HUES6 (cell line): ENCODE measurements around the gene TMTC2.

Source experiments
- H3K27ac ChIP-seq: 2 replicates; pipeline ENCODE4 v1.7.0; 2013; ENCODE audit warnings: low read depth, mild to moderate bottlenecking, low read length, inconsistent platforms
- H3K27me3 ChIP-seq: 2 replicates; pipeline ENCODE4 v1.6.1; 2013; ENCODE audit warnings: low read length; ENCODE audit not compliant: control insufficient read depth, insufficient read depth
- H3K36me3 ChIP-seq: 2 replicates; pipeline ENCODE4 v1.6.1; 2013; ENCODE audit warnings: low read length; ENCODE audit not compliant: control insufficient read depth, insufficient read depth
- H3K4me1 ChIP-seq: 2 replicates; pipeline ENCODE4 v1.6.1; 2013; ENCODE audit warnings: low read length; ENCODE audit not compliant: control insufficient read depth, insufficient read depth
- H3K4me3 ChIP-seq: 2 replicates; pipeline ENCODE4 v1.5.1; 2013; ENCODE audit warnings: low read depth, low read length
- H3K9ac ChIP-seq: one replicate; pipeline ENCODE4 v1.6.1; 2013; ENCODE audit warnings: mild to moderate bottlenecking, low read length
- H3K9me3 ChIP-seq: 2 replicates; pipeline ENCODE4 v1.6.1; 2013; ENCODE audit warnings: low read depth, low read length; ENCODE audit not compliant: control insufficient read depth, insufficient read depth

The TMTC2 gene

DNA sequence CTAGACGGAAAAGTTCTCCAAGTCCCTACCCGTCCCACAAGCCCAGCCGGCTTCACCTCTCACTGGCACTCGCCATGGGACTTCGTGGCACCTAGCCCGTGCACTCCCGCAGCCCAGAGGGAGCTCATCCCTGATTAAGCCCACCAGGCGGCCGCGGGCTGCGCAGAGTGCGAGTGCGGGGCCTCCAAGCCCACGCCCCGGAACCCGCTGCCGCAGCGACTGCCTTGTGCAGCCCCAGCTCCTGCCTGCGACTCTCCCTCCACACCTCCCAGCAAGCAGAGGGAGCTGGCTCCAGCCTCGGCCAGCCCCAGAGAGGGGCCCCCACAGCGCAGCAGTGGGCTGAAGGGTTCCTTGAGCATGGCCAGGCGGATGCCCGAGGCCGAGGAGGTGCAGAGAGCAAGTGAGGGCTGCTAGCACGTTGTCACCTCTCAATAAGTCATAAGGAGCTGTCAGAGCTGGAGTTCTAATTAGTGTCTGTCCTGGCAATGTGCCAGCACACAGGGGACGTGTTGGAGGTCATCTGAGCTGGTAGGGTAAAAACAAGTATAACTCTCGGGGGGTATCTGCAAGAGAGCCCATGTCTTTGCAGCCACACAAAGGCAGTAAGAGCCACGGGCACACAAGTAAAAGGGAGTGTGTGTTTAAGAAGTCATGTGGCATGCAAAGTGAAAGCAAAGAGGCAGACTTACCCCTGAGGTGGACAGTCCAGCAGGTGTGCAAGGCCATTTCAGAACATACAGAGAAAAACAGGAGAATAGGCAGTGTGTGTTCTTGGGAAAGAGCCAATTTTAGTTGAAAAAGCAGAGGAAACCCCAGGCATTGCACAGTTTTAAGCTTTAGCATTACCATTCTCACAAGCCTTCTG lies 27.1 kb upstream of the TMTC2 start:
- Histone ChIP-seq H3K4me3 (no peak overlapping the region), H3K4me1 (peaks cover 8% of the 10 kb centered on the region), H3K27me3 (no peaks in the 10 kb centered on the region), H3K27ac (no peak overlapping the region), H3K9me3 (peaks cover 9% of the 10 kb centered on the region; the same call in 1 of the 2 replicates), H3K9ac (no peak overlapping the region), H3K36me3 (no peaks in the 10 kb centered on the region)

GRCh38 chr12:82660541-82661325 lies 26.0 kb upstream of the TMTC2 start:
- H3K4me1 ChIP-seq = peaks cover 20% of the 10 kb centered on the region
- H3K27me3 ChIP-seq = no peaks in the 10 kb centered on the region
- peaks cover 7% of the 10 kb centered on the region; the same call in 1 of the 2 replicates for H3K9me3 ChIP-seq
- no peak overlapping the region for H3K9ac ChIP-seq
- no peaks in the 10 kb centered on the region for H3K36me3 ChIP-seq
- no peak overlapping the region for H3K4me3 ChIP-seq
- no peak overlapping the region for H3K27ac ChIP-seq

DNA sequence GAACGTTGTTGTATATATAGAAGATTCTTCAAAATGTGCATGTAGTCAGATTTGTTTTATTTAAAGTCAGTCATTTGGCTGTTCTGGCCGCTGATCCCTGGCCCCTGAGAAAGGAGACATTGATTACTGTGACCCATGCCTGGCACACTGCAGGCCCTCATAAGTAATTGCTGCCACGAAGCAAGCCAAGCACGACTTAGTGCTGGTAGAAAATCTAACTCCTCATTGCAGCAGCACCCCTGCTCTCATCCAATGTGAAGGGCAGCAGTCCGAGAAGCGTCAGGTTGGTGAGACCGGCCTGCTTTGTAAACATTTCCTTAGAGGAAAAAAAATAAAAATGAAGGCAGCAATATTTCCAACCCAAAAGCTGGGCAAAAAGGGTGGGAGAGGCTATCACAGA lies 22.8 kb upstream of the TMTC2 start:
- Histone ChIP-seq H3K36me3 (no peaks in the 10 kb centered on the region), H3K4me3 (no peak overlapping the region), H3K9ac (no peak overlapping the region), H3K4me1 (peaks cover 22% of the 10 kb centered on the region), H3K27ac (no peak overlapping the region), H3K27me3 (no peaks in the 10 kb centered on the region), H3K9me3 (peaks cover 3% of the 10 kb centered on the region; the same call in 1 of the 2 replicates)

DNA sequence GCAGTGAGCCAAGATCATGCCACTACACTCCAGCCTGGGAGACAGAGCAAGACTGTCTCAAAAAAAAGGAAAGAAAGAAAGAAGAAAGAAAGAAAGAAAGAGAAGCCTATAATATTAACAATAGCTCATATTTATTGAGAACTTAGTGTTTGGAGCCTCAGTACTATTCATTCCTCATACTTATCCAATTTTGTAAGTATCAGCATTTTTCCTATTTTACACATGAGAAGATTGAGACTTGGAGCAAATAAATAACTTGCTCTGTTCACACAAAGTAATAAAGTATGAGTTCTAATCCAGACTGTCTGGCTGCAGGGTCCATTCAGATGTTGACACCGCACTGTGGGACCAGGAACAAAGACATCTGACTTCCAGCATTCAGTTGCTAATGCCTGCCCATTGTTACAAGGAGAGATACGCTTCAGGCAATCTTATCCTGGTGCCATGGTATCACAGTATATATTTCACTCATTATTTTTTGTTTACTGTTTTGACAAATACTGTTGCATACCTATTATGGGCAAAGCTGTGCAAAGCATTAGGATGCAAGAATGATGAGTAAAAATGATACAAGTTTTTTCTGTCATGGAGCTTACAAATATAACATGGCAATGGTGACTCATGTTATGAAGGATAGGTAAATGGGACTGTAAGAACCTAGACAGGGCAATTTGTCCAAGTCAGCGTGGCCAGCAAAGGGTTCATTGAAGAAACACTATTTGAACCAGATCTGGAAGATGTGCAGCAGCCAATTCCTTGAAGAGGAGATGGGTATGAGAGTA lies 21.4 kb upstream of the TMTC2 start:
- Histone ChIP-seq H3K4me3 (no peak overlapping the region), H3K27me3 (no peaks in the 10 kb centered on the region), H3K4me1 (peaks cover 22% of the 10 kb centered on the region), H3K36me3 (no peaks in the 10 kb centered on the region), H3K9me3 (no peaks in the 10 kb centered on the region), H3K9ac (no peak overlapping the region), H3K27ac (peak overlapping the region; percentile 20; the same call in 1 of the 2 replicates)

DNA sequence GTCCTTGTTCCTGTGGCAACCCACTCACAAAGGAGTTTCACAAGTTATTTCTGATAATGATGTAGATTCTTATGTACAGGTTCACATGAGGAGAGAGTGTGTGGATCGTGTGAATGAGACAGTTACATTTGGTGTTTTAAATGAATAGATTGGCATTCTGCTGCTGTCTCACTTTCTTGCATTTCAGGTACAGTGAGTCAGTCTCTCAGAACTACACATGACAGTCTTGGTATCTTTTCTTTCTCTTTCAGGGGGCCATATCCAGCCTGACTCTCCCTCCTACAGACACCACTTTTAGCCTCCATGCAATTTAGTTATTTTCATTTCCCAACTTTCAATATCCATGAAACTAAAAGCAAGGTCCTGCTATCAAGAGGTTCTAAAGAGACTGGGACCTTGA lies 19.9 kb upstream of the TMTC2 start:
- no peaks in the 10 kb centered on the region for H3K9me3 ChIP-seq
- H3K4me3 ChIP-seq = no peak overlapping the region
- no peaks in the 10 kb centered on the region for H3K27me3 ChIP-seq
- no peak overlapping the region for H3K9ac ChIP-seq
- no peak overlapping the region for H3K27ac ChIP-seq
- H3K4me1 ChIP-seq = peaks cover 22% of the 10 kb centered on the region
- H3K36me3 ChIP-seq = no peaks in the 10 kb centered on the region

DNA sequence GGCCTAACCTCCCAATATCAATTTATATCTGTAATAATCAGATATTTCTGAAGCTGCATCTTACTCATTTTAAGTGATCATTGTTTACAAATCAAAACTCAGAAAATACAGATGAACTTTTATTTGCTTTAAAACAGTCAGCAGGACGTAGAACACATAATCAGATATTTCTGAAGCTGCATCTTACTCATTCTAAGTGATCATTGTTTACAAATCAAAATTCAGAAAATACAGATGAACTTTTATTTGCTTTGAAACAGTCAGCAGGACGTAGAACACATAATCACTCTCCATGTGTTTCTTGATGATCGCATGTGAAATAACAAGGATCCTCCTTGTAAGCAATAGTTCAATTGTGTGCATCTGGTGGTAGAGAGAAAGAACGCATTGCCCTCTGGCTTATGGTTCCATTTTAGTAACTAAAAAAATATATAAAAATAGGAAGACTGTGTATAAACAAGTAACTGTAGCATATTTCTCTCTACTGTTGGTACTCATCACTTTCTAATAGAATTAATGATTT lies 15.0 kb upstream of the TMTC2 start:
- Histone ChIP-seq H3K27me3 (no peaks in the 10 kb centered on the region), H3K36me3 (no peaks in the 10 kb centered on the region), H3K9ac (no peak overlapping the region), H3K4me1 (no peaks in the 10 kb centered on the region), H3K27ac (no peak overlapping the region), H3K9me3 (no peaks in the 10 kb centered on the region), H3K4me3 (no peak overlapping the region)

DNA sequence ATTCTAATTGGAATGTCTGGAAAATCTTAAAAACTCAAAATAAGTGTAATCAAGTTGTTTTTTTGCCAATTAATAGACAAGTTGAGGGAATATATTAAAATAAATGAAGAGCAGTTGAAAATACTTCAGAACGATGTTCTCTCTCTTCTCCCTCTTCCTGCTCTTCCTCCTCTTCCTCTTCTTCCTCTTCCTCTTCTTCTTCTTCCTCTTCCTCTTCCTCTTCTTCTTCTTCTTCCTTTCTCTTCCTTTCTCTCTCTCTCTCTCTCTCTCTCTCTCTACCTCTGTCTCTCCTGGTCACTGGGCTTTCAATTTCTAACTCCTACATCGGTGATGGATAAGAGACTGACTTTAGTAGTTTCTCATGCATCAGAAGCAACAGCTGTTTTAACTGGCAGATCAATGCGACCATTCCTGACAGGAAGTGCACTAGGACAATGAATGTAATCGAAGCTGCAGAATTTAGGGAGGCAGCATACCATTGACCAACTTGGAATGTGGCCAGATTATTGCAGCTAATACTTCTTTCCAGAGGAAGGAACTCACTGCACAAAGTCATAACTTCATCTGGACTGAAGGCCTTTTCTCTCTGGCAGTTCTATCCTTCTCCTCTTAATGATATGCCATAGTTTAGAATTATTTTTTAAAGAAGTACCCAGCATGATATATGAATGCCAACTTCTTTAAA lies 13.8 kb upstream of the TMTC2 start:
- Histone ChIP-seq H3K4me1 (no peaks in the 10 kb centered on the region), H3K27me3 (no peaks in the 10 kb centered on the region), H3K4me3 (no peak overlapping the region), H3K36me3 (no peaks in the 10 kb centered on the region), H3K9me3 (no peaks in the 10 kb centered on the region), H3K27ac (no peak overlapping the region), H3K9ac (no peak overlapping the region)

- H3K27ac ChIP-seq = no peak overlapping the region
- H3K9ac ChIP-seq = no peak overlapping the region
- no peaks in the 10 kb centered on the region for H3K27me3 ChIP-seq
- no peaks in the 10 kb centered on the region for H3K4me1 ChIP-seq
- no peak overlapping the region for H3K4me3 ChIP-seq
- H3K9me3 ChIP-seq = no peaks in the 10 kb centered on the region
- H3K36me3 ChIP-seq = no peaks in the 10 kb centered on the region
Measured at GRCh38 chr12:82673698-82674097, 13.0 kb upstream of the TMTC2 start.

DNA sequence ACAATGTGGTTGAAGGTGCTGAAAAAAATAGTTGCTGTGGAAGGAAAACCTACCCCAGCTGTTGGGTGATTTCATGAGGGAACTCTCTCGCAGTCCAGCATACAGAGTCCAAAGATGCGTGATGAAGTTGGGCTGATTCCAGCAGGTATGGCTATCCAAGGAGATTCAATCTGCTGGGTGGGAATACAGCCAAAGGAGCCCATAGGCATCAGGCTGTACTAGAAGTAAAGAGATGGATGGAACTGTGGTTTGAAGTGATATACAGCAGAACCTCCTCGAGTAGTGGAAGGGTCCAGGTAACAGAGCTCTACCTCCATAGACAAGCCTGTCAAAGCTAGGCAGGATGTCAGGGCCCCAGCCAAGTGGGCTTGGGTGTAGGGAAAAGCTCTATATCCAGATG lies 11.5 kb upstream of the TMTC2 start:
- Histone ChIP-seq H3K9me3 (no peaks in the 10 kb centered on the region), H3K4me1 (no peaks in the 10 kb centered on the region), H3K4me3 (no peak overlapping the region), H3K9ac (no peak overlapping the region), H3K27ac (no peak overlapping the region), H3K36me3 (no peaks in the 10 kb centered on the region), H3K27me3 (no peaks in the 10 kb centered on the region)

GRCh38 chr12:82682326-82682725 lies 4.4 kb upstream of the TMTC2 start:
- no peak overlapping the region for H3K9ac ChIP-seq
- H3K27me3 ChIP-seq = no peaks in the 10 kb centered on the region
- no peaks in the 10 kb centered on the region for H3K36me3 ChIP-seq
- H3K4me3 ChIP-seq = no peak overlapping the region
- H3K4me1 ChIP-seq = no peaks in the 10 kb centered on the region; the same call in 1 of the 2 replicates
- no peaks in the 10 kb centered on the region for H3K9me3 ChIP-seq
- no peak overlapping the region for H3K27ac ChIP-seq
